SU-DHL-6 (cell line): ENCODE results near the gene TMEM203.

ENCODE experiments used
- EZH2phosphoT487 ChIP-seq: fragments of 200-600 bp; sonication (generic), shearing (Covaris generic); conservative IDR thresholded peaks from 2 replicates; pipeline ENCODE4 v1.6.1; 2018; ENCODE audit warnings: mild to moderate bottlenecking, antibody characterized with exemption, low read length, moderate library complexity, mixed read lengths
- TF ChIP-seq, protein P1 (sequence below): fragments of 200-600 bp; sonication (generic); IDR thresholded peaks from one replicate; pipeline ENCODE4 v1.5.1; 2017; ENCODE audit warnings: antibody characterized with exemption, mild to moderate bottlenecking, low read length, moderate library complexity; ENCODE audit not compliant: insufficient read depth, poor library complexity, severe bottlenecking

DNA sequence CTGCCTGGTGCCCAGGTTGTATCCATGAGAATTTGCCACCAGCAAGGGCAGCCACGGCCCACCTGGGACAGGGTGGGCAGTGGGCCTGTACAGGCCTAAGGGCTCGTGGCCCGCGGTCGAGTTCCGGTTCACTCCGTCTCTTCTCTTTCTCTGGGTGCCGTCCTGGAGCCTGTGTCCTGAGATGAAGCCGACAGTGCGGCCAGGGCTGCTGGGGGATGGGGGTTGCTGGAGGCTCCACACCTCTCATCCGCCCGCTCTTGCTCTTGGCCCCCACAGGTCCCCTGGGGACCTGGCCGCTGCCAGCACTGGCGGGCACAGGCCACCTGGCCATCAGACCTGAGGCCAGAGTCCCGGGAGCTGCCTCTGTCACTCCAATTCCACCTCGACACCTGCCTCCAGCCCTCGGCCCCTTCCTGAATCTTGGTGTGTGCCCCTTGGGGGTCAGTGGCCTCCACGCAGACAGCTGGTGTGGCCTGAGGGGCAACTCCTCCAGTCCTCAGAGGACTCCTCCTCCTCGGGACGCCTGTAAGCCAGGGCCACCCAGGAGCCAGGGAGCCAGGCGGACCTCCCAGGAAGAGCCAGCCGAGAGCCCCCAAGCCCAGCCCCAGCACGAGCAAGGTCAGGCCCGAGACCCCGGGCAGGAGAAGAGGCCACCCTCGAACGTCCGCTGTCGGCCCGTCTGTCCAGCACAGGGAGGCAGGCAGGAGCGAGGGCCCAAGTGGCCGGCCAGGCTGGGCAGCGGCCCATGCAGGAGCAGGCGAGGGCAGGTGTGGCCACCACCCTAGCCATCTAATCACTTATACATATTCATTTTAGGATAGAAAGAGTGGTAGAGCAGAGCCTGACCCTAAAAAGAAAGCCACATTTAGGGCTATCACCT is 40.8 kb downstream of the TMEM203 start:
- TF ChIP-seq EZH2phosphoT487, result no peak
- TF ChIP-seq, protein P1, sequence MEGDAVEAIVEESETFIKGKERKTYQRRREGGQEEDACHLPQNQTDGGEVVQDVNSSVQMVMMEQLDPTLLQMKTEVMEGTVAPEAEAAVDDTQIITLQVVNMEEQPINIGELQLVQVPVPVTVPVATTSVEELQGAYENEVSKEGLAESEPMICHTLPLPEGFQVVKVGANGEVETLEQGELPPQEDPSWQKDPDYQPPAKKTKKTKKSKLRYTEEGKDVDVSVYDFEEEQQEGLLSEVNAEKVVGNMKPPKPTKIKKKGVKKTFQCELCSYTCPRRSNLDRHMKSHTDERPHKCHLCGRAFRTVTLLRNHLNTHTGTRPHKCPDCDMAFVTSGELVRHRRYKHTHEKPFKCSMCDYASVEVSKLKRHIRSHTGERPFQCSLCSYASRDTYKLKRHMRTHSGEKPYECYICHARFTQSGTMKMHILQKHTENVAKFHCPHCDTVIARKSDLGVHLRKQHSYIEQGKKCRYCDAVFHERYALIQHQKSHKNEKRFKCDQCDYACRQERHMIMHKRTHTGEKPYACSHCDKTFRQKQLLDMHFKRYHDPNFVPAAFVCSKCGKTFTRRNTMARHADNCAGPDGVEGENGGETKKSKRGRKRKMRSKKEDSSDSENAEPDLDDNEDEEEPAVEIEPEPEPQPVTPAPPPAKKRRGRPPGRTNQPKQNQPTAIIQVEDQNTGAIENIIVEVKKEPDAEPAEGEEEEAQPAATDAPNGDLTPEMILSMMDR, result no peak
